OCI-LY7 (cell line): ENCODE measurements around the gene UBL3. TPM values are rescaled to one million over a fixed set of nuclear protein-coding genes. Genes with fewer than 3 reads are reported as not detected.

ENCODE experiments used
- BruUV-seq: library from RNA; stranded (reverse); fragments of 400-500 nt; replicated peaks from 2 replicates; lab custom pipeline; 2021; lab: Mats Ljungman, UMichigan
- CTCF ChIA-PET: fragments of 300-600 bp; sonication (Branson Sonifier 250); formaldehyde crosslinking; loops from one replicate; lab custom pipeline; 2022; ENCODE audit warnings: antibody characterized with exemption; ENCODE audit not compliant: unreplicated experiment; lab: Charles Lee
- POLR2A ChIA-PET: fragments of 300-600 bp; sonication (Branson Sonifier 250); formaldehyde crosslinking; loops from one replicate; lab custom pipeline; 2022; ENCODE audit warnings: antibody characterized with exemption; lab: Charles Lee
- DNase-seq: peaks from one replicate; pipeline ENCODE4 v3.0.0-alpha.2; 2015; ENCODE audit warnings: low spot score
- H2AFZ ChIP-seq: fragments of 200-600 bp; sonication (generic), shearing (Covaris generic); 2 replicates; pipeline ENCODE4 v1.6.1; 2014; ENCODE audit warnings: mild to moderate bottlenecking, antibody characterized with exemption, low read length, moderate library complexity
- H3K27ac ChIP-seq: fragments of 200-600 bp; sonication (generic); 2 replicates; pipeline ENCODE4 v1.5.1; 2014; ENCODE audit warnings: mixed run types, low read depth, mild to moderate bottlenecking, moderate library complexity, low read length, inconsistent platforms; ENCODE audit not compliant: poor library complexity, severe bottlenecking
- H3K36me3 ChIP-seq: fragments of 200-600 bp; sonication (generic); 2 replicates; pipeline ENCODE4 v1.6.1; 2014; ENCODE audit warnings: mild to moderate bottlenecking, antibody characterized with exemption, low read length, moderate library complexity, mixed read lengths; ENCODE audit not compliant: insufficient read depth
- H3K4me1 ChIP-seq: fragments of 200-600 bp; sonication (generic); 2 replicates; pipeline ENCODE4 v1.5.1; 2014; ENCODE audit warnings: mild to moderate bottlenecking, low read length; ENCODE audit not compliant: insufficient read depth, poor library complexity, severe bottlenecking
- H3K4me2 ChIP-seq: fragments of 200-600 bp; sonication (generic); 2 replicates; pipeline ENCODE4 v1.6.1; 2014; ENCODE audit warnings: mild to moderate bottlenecking, low read length
- H3K4me3 ChIP-seq: fragments of 200-600 bp; sonication (generic); 2 replicates; pipeline ENCODE4 v1.5.1; 2014; ENCODE audit warnings: mild to moderate bottlenecking, low read depth, low read length; ENCODE audit not compliant: poor library complexity, severe bottlenecking
- H3K79me2 ChIP-seq: fragments of 200-600 bp; sonication (generic); 2 replicates; pipeline ENCODE4 v1.6.1; 2016; ENCODE audit warnings: low read depth, mild to moderate bottlenecking, low read length, moderate library complexity, mixed read lengths; ENCODE audit not compliant: insufficient read depth
- H3K9me2 ChIP-seq: fragments of 200-600 bp; sonication (generic); 2 replicates; pipeline ENCODE4 v1.6.1; 2016; ENCODE audit warnings: mild to moderate bottlenecking, low read length, mixed read lengths; ENCODE audit not compliant: insufficient read depth
- H3K9me3 ChIP-seq: fragments of 200-600 bp; sonication (generic); 2 replicates; pipeline ENCODE4 v1.6.1; 2014; ENCODE audit warnings: mild to moderate bottlenecking, mixed run types, low read length, mixed read lengths
- H4K20me1 ChIP-seq: fragments of 200-600 bp; sonication (generic); 2 replicates; pipeline ENCODE4 v1.6.1; 2014; ENCODE audit warnings: mild to moderate bottlenecking, antibody characterized with exemption, low read length, moderate library complexity, mixed read lengths; ENCODE audit not compliant: insufficient read depth
- CTCF ChIP-seq: fragments of 200-600 bp; sonication (generic); conservative IDR thresholded peaks from 2 replicates; pipeline ENCODE4 v1.5.1; 2014; ENCODE audit warnings: mild to moderate bottlenecking, antibody characterized with exemption, low read length, moderate library complexity, mixed read lengths
- EZH2phosphoT487 ChIP-seq: fragments of 200-600 bp; sonication (generic); IDR thresholded peaks from 2 replicates; pipeline ENCODE4 v1.6.1; 2018; ENCODE audit warnings: low read depth, borderline replicate concordance, mild to moderate bottlenecking, mixed run types, antibody characterized with exemption, low read length, moderate library complexity, mixed read lengths
- intact Hi-C: fragments of 100-400 bp; cut with micrococcal nuclease; formaldehyde crosslinking; loops from one replicate; pipeline ENCODE4 v1.10.0; 2022; ENCODE audit not compliant: unreplicated experiment
- total RNA-seq, 2 experiments: library from RNA; depleted of rRNA in 1 of 2; stranded (reverse); fragments of >200 nt in 1 of 2; shearing (Covaris generic) in 1 of 2; gene quantifications; 2 replicates each; pipeline ENCODE4 v1.2.3, GENCODE V29; 2014 to 2022

Gene UBL3
- total RNA-seq, 2 experiments from 2014 or later: 5.6 to 11.4 TPM

GRCh38 chr13:29750183-29750530, 100.3 kb downstream of the UBL3 start:
- no peaks in the 10 kb centered on the region for H3K79me2 ChIP-seq
- H3K9me2 ChIP-seq: no peaks in the 10 kb centered on the region
- H3K4me3 ChIP-seq: no peak overlapping the region
- no peak overlapping the region for H3K4me2 ChIP-seq
- no peaks in the 10 kb centered on the region for H4K20me1 ChIP-seq
- no peak overlapping the region for H3K27ac ChIP-seq
- no peaks in the 10 kb centered on the region for H3K4me1 ChIP-seq
- no peak for DNase-seq
- H3K36me3 ChIP-seq: no peaks in the 10 kb centered on the region
- BruUV-seq: no TSS peak
- ChIA-PET POLR2A (interaction anchor here (0.6 to 1.5 kb wide), 2 partner anchors 20 to 1218 kb away, joined by 3 read pairs; no protein-coding TSS in a partner anchor), CTCF (no interaction called here)
- no peak overlapping the region for H2AFZ ChIP-seq
- H3K9me3 ChIP-seq: no peaks in the 10 kb centered on the region
- intact Hi-C loops: no loop called here
- TF ChIP-seq EZH2phosphoT487 (no peak), CTCF (no peak)

GRCh38 chr13:29749401-29750182, 100.8 kb downstream of the UBL3 start:
- Histone ChIP-seq H3K4me1 (no peaks in the 10 kb centered on the region), H2AFZ (no peak overlapping the region), H4K20me1 (no peaks in the 10 kb centered on the region), H3K79me2 (no peaks in the 10 kb centered on the region), H3K9me2 (no peaks in the 10 kb centered on the region), H3K4me3 (no peak overlapping the region), H3K4me2 (no peak overlapping the region), H3K9me3 (no peaks in the 10 kb centered on the region), H3K36me3 (no peaks in the 10 kb centered on the region), H3K27ac (no peak overlapping the region)
- TF ChIP-seq EZH2phosphoT487 (no peak), CTCF (no peak)
- no peak for DNase-seq
- CTCF ChIA-PET: no interaction called here
- POLR2A ChIA-PET: interaction anchor here (0.7 to 1.5 kb wide), 2 partner anchors 20 to 465 kb away, joined by 3 read pairs; no protein-coding TSS in a partner anchor
- BruUV-seq: no TSS peak
- intact Hi-C loops: no loop called here

- no peaks in the 10 kb centered on the region for H4K20me1 ChIP-seq
- H3K27ac ChIP-seq: no peak overlapping the region
- no peaks in the 10 kb centered on the region for H3K4me1 ChIP-seq
- intact Hi-C loops: no loop called here
- H3K9me3 ChIP-seq: no peaks in the 10 kb centered on the region
- H3K36me3 ChIP-seq: no peaks in the 10 kb centered on the region
- no peak overlapping the region for H3K4me3 ChIP-seq
- H3K4me2 ChIP-seq: no peak overlapping the region
- H3K9me2 ChIP-seq: no peaks in the 10 kb centered on the region
- BruUV-seq: no TSS peak
- H2AFZ ChIP-seq: no peak overlapping the region
- no peaks in the 10 kb centered on the region for H3K79me2 ChIP-seq
- ChIA-PET POLR2A (no interaction called here), CTCF (no interaction called here)
- TF ChIP-seq EZH2phosphoT487: no peak
- TF ChIP-seq CTCF: no peak
- no peak for DNase-seq
These were observed 102.3 kb downstream of the UBL3 start for GRCh38 chr13:29748097-29748496.
